ENCODE measurements around the gene ZBTB6. TPM values are rescaled to one million over a fixed set of nuclear protein-coding genes. Genes with fewer than 3 reads are reported as not detected.
A peak's percentile ranks its signal among the peaks of the same experiment; 100 is the strongest.

ZBTB6 gene
- total RNA-seq, 3 donors from 2014 or later (not counting 1 experiment from before 2014, with no cell fraction given), result 4.7 to 6.6 (median 5.8) TPM

DNA sequence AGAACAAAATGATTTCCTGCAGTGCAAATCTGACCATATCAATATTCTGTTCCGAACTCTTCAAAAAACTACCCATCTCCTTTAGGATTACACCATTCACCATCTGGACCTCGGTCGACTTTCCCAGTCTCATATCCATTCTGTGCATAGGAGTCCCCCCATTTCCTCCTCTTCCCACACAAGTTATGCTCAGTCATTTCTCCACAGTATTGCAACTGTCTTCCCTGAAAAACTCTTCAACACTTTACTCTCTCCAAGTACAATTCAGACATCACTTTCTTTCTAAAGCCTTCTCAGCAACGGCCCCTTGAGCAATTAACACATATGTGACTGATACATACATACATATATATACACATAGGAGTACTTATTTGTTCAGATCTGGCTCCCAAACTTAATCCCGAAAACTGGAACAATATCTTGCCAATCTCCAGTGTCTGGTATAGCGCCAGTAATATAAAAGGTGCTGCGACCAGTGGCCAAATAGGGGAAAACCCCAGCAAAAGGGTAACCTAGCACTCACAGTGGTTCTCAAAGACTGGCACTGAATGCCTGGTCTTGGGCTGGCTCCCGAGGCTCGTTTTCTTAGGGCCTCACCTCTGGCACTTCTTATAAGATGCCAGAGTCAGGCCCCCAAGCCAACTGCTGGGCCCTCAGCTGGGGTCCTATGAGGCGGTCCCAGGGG lies 17.6 kb upstream of the ZBTB6 start:
- Histone ChIP-seq H3K4me3 (ENCODE audit: low read length) (peak overlapping the region; percentile 86), H3K27ac (ENCODE audit: low read length) (peak overlapping the region; percentile 95), H3K36me3 (ENCODE audit: control insufficient read depth, insufficient read depth, low read length) (no peaks in the 10 kb centered on the region), H3K9me3 (ENCODE audit: control insufficient read depth, insufficient read depth, low read length) (no peaks in the 10 kb centered on the region), H3K4me1 (ENCODE audit: control insufficient read depth, insufficient read depth, low read length) (peaks cover 15% of the 10 kb centered on the region), H3K27me3 (ENCODE audit: control insufficient read depth, insufficient read depth, low read length) (no peaks in the 10 kb centered on the region)
- Mint-ChIP-seq H3K27ac (no peak overlapping the region), H3K4me3 (no peak overlapping the region), H3K9me3 (no peaks in the 10 kb centered on the region), H3K27me3 (ENCODE audit: low read depth in 2 of 2) (no peaks in the 10 kb centered on the region), H3K36me3 (no peaks in the 10 kb centered on the region), H3K4me1 (peaks cover 14 to 16% of the 10 kb centered on the region in 2 donors)
- intact Hi-C loops (cut with micrococcal nuclease), result loop anchor here (1.0 to 2.0 kb wide), 3 partner anchors 10 to 25 kb away; partner anchors contain the start of genes RC3H2 and ZBTB6
- no peak for TF ChIP-seq CTCF (IDR thresholded peaks at IDR 0.05)
- WGBS (ENCODE audit: insufficient coverage), result 32% methylated on average over 9 of the region's 10 CpGs
- DNase-seq (no peak), ATAC-seq (peak; percentile 6 to 21 (median 12))

DNA sequence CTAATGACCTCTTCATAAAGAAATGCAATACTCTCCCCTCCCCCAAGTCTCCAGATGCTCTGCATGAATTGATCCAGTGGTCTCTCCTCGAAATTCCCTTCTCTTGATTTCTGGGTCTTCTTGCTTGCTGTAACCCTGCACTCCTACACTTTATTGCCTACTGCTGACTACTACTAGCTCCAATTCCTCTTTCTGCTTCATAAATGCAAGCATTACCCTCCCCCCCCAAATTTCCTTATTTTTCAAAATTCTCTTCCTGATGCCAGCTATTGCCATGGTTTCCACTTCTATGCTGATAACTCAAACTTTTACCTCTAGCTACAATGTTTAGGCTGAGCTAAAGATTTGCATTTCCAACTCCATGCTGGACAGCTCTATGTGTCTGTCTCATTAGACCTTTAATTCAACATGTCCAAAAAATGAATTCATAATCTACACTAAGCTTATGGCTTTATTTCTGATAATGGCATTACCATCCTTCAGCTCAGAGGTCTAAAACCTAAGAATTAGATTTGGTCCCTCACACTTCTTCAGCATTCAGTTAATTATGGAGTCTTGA lies 16.8 kb upstream of the ZBTB6 start:
- WGBS (ENCODE audit: insufficient coverage), result 89% methylated on average over 1 of the region's 1 CpG
- H3K4me1 ChIP-seq (ENCODE audit: control insufficient read depth, insufficient read depth, low read length), result peaks cover 15% of the 10 kb centered on the region
- DNase-seq (no peak), ATAC-seq (no peak)
- H3K9me3 ChIP-seq (ENCODE audit: control insufficient read depth, insufficient read depth, low read length), result no peaks in the 10 kb centered on the region
- H3K36me3 ChIP-seq (ENCODE audit: control insufficient read depth, insufficient read depth, low read length), result no peaks in the 10 kb centered on the region
- H3K9me3 Mint-ChIP-seq, result no peaks in the 10 kb centered on the region
- H3K36me3 Mint-ChIP-seq, result no peaks in the 10 kb centered on the region
- H3K27ac ChIP-seq (ENCODE audit: low read length), result no peak overlapping the region
- peaks cover 14 to 16% of the 10 kb centered on the region in 2 donors for H3K4me1 Mint-ChIP-seq
- H3K27ac Mint-ChIP-seq, result no peak overlapping the region
- H3K27me3 Mint-ChIP-seq (ENCODE audit: low read depth in 2 of 2), result no peaks in the 10 kb centered on the region
- no peaks in the 10 kb centered on the region for H3K27me3 ChIP-seq (ENCODE audit: control insufficient read depth, insufficient read depth, low read length)
- H3K4me3 ChIP-seq (ENCODE audit: low read length), result no peak overlapping the region
- TF ChIP-seq CTCF (IDR thresholded peaks at IDR 0.05), result no peak
- intact Hi-C loops (cut with micrococcal nuclease), result loop anchor here (2.0 kb wide), 1 partner anchor 17 kb away; the partner anchor contains the start of gene ZBTB6
- no peak overlapping the region for H3K4me3 Mint-ChIP-seq

DNA sequence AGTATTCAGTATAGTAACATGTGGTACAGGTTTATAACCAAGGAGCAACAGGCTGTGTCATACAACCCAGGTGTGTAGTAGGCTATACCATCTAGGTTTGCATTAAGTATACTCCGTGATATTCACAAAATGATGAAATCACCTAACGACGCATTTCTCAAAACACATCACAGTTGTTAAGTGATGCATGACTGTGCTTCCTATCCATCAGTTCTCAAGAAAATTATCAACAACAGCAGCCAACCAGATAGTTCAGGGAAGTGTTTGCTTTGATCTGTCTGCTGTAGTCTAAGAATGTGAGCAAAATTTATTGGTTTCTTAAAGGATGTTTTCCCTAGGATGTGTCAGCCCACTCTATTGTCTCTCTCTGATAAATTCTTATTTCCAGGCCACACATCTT lies 10.8 kb upstream of the ZBTB6 start:
- peaks cover 7% of the 10 kb centered on the region for H3K36me3 ChIP-seq (ENCODE audit: control insufficient read depth, insufficient read depth, low read length)
- H3K4me3 ChIP-seq (ENCODE audit: low read length), result no peak overlapping the region
- no peaks in the 10 kb centered on the region for H3K9me3 ChIP-seq (ENCODE audit: control insufficient read depth, insufficient read depth, low read length)
- H3K27me3 ChIP-seq (ENCODE audit: control insufficient read depth, insufficient read depth, low read length), result no peaks in the 10 kb centered on the region
- WGBS (ENCODE audit: insufficient coverage), result 86% methylated on average over 3 of the region's 3 CpGs
- intact Hi-C loops (cut with micrococcal nuclease), result no loop called here
- Mint-ChIP-seq H3K4me3 (no peak overlapping the region), H3K36me3 (peaks cover 9% of the 10 kb centered on the region), H3K4me1 (peaks cover 5% of the 10 kb centered on the region in 2 donors), H3K27me3 (ENCODE audit: low read depth in 2 of 2) (no peaks in the 10 kb centered on the region), H3K9me3 (no peaks in the 10 kb centered on the region), H3K27ac (no peak overlapping the region)
- DNase-seq (no peak), ATAC-seq (no peak)
- no peak overlapping the region for H3K27ac ChIP-seq (ENCODE audit: low read length)
- TF ChIP-seq CTCF (IDR thresholded peaks at IDR 0.05), result no peak
- no peaks in the 10 kb centered on the region for H3K4me1 ChIP-seq (ENCODE audit: control insufficient read depth, insufficient read depth, low read length)

All from natural killer cell (primary cell).